ENCODE results near the gene KCTD21.

- TF ChIP-seq POLR2AphosphoS5 (IDR thresholded peaks at IDR 0.05; ENCODE audit: low read depth, low read length) (no peak), TAF1 (IDR thresholded peaks at IDR 0.05; ENCODE audit: borderline replicate concordance, insufficient read depth, low read length) (no peak), REST (IDR thresholded peaks at IDR 0.05; ENCODE audit: insufficient read depth in 1 of 2, low read depth in 2 of 2, low read length in 2 of 2) (peak; percentile 40 to 72; a peak in 2 of 4 replicates), FOXP2 (optimal IDR thresholded peaks at IDR 0.05; ENCODE audit: borderline replicate concordance, extremely low read depth, extremely low read length, insufficient read depth) (no peak), SIN3A (IDR thresholded peaks at IDR 0.05; ENCODE audit: borderline replicate concordance, insufficient read depth, low read length) (no peak)
These were observed 26.5 kb downstream of the KCTD21 start for GRCh38 chr11:78161962-78162371.
